HG02571 (cell line): ENCODE results near the gene MYO1A.
"Not testable (repeated sequence)": the region's sequence is repeated elsewhere in the genome, so short reads cannot be mapped to it uniquely, and the experiment has no call there.

Experiments used
- ATAC-seq: cut with Tn5 transposase; IDR thresholded peaks from one replicate; pipeline ENCODE4 v1.9.1; 2021; ENCODE audit warnings: mild to moderate bottlenecking, moderate library complexity; ENCODE audit not compliant: unreplicated experiment

Gene MYO1A

GRCh38 chr12:57087691-57088353 is 37.9 kb upstream of the MYO1A start:
- peak; percentile 37 for ATAC-seq

- ATAC-seq = peak; percentile 35
Measured at GRCh38 chr12:57087010-57087690, 37.2 kb upstream of the MYO1A start.

GRCh38 chr12:57086493-57087009 is 36.6 kb upstream of the MYO1A start:
- ATAC-seq = no peak

GRCh38 chr12:57085999-57086492 is 36.1 kb upstream of the MYO1A start:
- ATAC-seq = no peak

- no peak for ATAC-seq
Measured at GRCh38 chr12:57080855-57081254, 30.9 kb upstream of the MYO1A start.

GRCh38 chr12:57079821-57080220 is 29.9 kb upstream of the MYO1A start:
- ATAC-seq = no peak

GRCh38 chr12:57078519-57079404 is 28.8 kb upstream of the MYO1A start, which contains the start of gene NEMP1:
TSS of gene NEMP1 (minus strand) at chr12:57078791. CDS start at chr12:57078745, 46 bp downstream.
- peak; percentile 96 for ATAC-seq

GRCh38 chr12:57073566-57074450 is 23.9 kb upstream of the MYO1A start:
- not testable (repeated sequence) for ATAC-seq

- ATAC-seq = no peak
Measured at GRCh38 chr12:57072661-57073060, 22.7 kb upstream of the MYO1A start.

GRCh38 chr12:57069523-57069922 is 19.6 kb upstream of the MYO1A start:
- peak; percentile 80 for ATAC-seq

GRCh38 chr12:57066245-57066644 is 16.3 kb upstream of the MYO1A start:
- no peak for ATAC-seq

GRCh38 chr12:57063991-57064685 is 14.2 kb upstream of the MYO1A start:
- ATAC-seq = peak; percentile 76

GRCh38 chr12:57058454-57058853 is 8.5 kb upstream of the MYO1A start:
- ATAC-seq = no peak

- ATAC-seq = no peak
Measured at GRCh38 chr12:57057067-57057751, 7.3 kb upstream of the MYO1A start.

- no peak for ATAC-seq
Measured at GRCh38 chr12:57055824-57056223, 5.9 kb upstream of the MYO1A start.

GRCh38 chr12:57053901-57054300 is 4.0 kb upstream of the MYO1A start:
- not testable (repeated sequence) for ATAC-seq

- ATAC-seq = not testable (repeated sequence)
Measured at GRCh38 chr12:57053146-57053545, 3.2 kb upstream of the MYO1A start.

- no peak for ATAC-seq
Measured at GRCh38 chr12:57051011-57051410, 1.1 kb upstream of the MYO1A start.

- no peak for ATAC-seq
Measured at GRCh38 chr12:57049119-57049446, 846 bp downstream of the MYO1A start.
